ENCODE data around the gene GPR158. TPM values are rescaled to one million over a fixed set of nuclear protein-coding genes. Genes with fewer than 3 reads are reported as not detected.

GPR158 gene
- total and polyA plus RNA-seq, 4 donors = 0.03 to 0.08 TPM; not detected in 2

- H3K9ac ChIP-seq (ENCODE audit: low read depth in 1 of 2, low read length in 2 of 2) = no peak overlapping the region
- H3K4me1 ChIP-seq (ENCODE audit: control insufficient read depth in 4 of 4, insufficient read depth in 4 of 4, low read length in 3 of 4) = no peaks in the 10 kb centered on the region
- no peak for TF ChIP-seq GABPA (IDR thresholded peaks at IDR 0.05 in 1 of 2, conservative IDR thresholded peaks at IDR 0.05 in 1 of 2)
- TF ChIP-seq, protein P1, sequence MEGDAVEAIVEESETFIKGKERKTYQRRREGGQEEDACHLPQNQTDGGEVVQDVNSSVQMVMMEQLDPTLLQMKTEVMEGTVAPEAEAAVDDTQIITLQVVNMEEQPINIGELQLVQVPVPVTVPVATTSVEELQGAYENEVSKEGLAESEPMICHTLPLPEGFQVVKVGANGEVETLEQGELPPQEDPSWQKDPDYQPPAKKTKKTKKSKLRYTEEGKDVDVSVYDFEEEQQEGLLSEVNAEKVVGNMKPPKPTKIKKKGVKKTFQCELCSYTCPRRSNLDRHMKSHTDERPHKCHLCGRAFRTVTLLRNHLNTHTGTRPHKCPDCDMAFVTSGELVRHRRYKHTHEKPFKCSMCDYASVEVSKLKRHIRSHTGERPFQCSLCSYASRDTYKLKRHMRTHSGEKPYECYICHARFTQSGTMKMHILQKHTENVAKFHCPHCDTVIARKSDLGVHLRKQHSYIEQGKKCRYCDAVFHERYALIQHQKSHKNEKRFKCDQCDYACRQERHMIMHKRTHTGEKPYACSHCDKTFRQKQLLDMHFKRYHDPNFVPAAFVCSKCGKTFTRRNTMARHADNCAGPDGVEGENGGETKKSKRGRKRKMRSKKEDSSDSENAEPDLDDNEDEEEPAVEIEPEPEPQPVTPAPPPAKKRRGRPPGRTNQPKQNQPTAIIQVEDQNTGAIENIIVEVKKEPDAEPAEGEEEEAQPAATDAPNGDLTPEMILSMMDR (IDR thresholded peaks at IDR 0.05; ENCODE audit: low read depth, low read length, missing input control) = no peak
- no peak for TF ChIP-seq RXRA (IDR thresholded peaks at IDR 0.05)
- TF ChIP-seq HNF4G (IDR thresholded peaks at IDR 0.05) = no peak
- TF ChIP-seq RAD21 (IDR thresholded peaks at IDR 0.05) = no peak
- TF ChIP-seq JUND (IDR thresholded peaks at IDR 0.05) = no peak
- TF ChIP-seq SP1 (IDR thresholded peaks at IDR 0.05) = no peak
- TF ChIP-seq YY1 (IDR thresholded peaks at IDR 0.05) = no peak
- no peak for TF ChIP-seq ZBTB33 (IDR thresholded peaks at IDR 0.05)
- TF ChIP-seq FOXA1 (IDR thresholded peaks at IDR 0.05) = no peak
- TF ChIP-seq, protein P2, sequence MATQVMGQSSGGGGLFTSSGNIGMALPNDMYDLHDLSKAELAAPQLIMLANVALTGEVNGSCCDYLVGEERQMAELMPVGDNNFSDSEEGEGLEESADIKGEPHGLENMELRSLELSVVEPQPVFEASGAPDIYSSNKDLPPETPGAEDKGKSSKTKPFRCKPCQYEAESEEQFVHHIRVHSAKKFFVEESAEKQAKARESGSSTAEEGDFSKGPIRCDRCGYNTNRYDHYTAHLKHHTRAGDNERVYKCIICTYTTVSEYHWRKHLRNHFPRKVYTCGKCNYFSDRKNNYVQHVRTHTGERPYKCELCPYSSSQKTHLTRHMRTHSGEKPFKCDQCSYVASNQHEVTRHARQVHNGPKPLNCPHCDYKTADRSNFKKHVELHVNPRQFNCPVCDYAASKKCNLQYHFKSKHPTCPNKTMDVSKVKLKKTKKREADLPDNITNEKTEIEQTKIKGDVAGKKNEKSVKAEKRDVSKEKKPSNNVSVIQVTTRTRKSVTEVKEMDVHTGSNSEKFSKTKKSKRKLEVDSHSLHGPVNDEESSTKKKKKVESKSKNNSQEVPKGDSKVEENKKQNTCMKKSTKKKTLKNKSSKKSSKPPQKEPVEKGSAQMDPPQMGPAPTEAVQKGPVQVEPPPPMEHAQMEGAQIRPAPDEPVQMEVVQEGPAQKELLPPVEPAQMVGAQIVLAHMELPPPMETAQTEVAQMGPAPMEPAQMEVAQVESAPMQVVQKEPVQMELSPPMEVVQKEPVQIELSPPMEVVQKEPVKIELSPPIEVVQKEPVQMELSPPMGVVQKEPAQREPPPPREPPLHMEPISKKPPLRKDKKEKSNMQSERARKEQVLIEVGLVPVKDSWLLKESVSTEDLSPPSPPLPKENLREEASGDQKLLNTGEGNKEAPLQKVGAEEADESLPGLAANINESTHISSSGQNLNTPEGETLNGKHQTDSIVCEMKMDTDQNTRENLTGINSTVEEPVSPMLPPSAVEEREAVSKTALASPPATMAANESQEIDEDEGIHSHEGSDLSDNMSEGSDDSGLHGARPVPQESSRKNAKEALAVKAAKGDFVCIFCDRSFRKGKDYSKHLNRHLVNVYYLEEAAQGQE (IDR thresholded peaks at IDR 0.05) = no peak
- no peak for TF ChIP-seq EGR1 (IDR thresholded peaks at IDR 0.05; ENCODE audit: low read depth in 2 of 2)
- no peak for TF ChIP-seq TAF1 (conservative IDR thresholded peaks at IDR 0.05)
- no peak for TF ChIP-seq FOXA2 (IDR thresholded peaks at IDR 0.05)
- TF ChIP-seq HNF4A (conservative IDR thresholded peaks at IDR 0.05) = no peak
- TF ChIP-seq NR2F2 (IDR thresholded peaks at IDR 0.05) = no peak
- TF ChIP-seq, protein P3, sequence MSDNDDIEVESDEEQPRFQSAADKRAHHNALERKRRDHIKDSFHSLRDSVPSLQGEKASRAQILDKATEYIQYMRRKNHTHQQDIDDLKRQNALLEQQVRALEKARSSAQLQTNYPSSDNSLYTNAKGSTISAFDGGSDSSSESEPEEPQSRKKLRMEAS (IDR thresholded peaks at IDR 0.05) = no peak
- no peak for TF ChIP-seq ATF3 (IDR thresholded peaks at IDR 0.05)
- WGBS = 67% methylated on average over 3 of the region's 3 CpGs
- H3K9me3 ChIP-seq (ENCODE audit: control insufficient read depth in 4 of 4, low read length in 3 of 4) = no peaks in the 10 kb centered on the region
- H3K4me3 ChIP-seq (ENCODE audit: low read depth in 1 of 3, low read length in 3 of 3) = no peak overlapping the region
- DNase-seq (ENCODE audit: low spot score) = no peak
- no peak overlapping the region for H3K27ac ChIP-seq (ENCODE audit: low read depth in 1 of 2, low read length in 2 of 2)
- H3K36me3 ChIP-seq (ENCODE audit: control insufficient read depth in 4 of 4, insufficient read depth in 3 of 4, low read depth in 1 of 4, low read length in 3 of 4) = no peaks in the 10 kb centered on the region
- peaks cover 0 to 2% (median under 1%) of the 10 kb centered on the region in 4 donors for H3K27me3 ChIP-seq (ENCODE audit: control insufficient read depth in 4 of 4, insufficient read depth in 4 of 4, low read length in 3 of 4)
Measured at GRCh38 chr10:25182636-25183035, 7.8 kb downstream of the GPR158 start.
